Natural killer cell (primary cell): ENCODE results near the gene FIGNL1. TPM values are rescaled to one million over a fixed set of nuclear protein-coding genes. Genes with fewer than 3 reads are reported as not detected.
A peak's percentile ranks its signal among the peaks of the same experiment; 100 is the strongest.

Experiments used
- ATAC-seq, 3 donors: fragments of 150-1000 bp in 2 of 3; fragments of 200-7000 bp in 1 of 3; cut with Tn5 transposase; 1 replicate in 1 of 3; 2 replicates in 2 of 3; pipeline ENCODE4 v1.10.0; 2021; ENCODE audit warnings: mild to moderate bottlenecking in 2 of 3, moderate library complexity in 2 of 3
- DNase-seq, 2 donors: peaks; one replicate each; pipeline versions ENCODE4 v3.0.0 to v3.0.0-alpha.2; 2013 to 2021; ENCODE audit warnings: mixed read lengths in 1 of 2
- H3K27ac ChIP-seq: one replicate; pipeline ENCODE4 v1.5.1; 2013; ENCODE audit warnings: mild to moderate bottlenecking, low read length
- H3K27me3 ChIP-seq: one replicate; pipeline ENCODE4 v1.6.1; 2013; ENCODE audit warnings: low read length; ENCODE audit not compliant: control insufficient read depth, insufficient read depth
- H3K36me3 ChIP-seq: one replicate; pipeline ENCODE4 v1.6.1; 2013; ENCODE audit warnings: low read length; ENCODE audit not compliant: control insufficient read depth, insufficient read depth
- H3K4me1 ChIP-seq: one replicate; pipeline ENCODE4 v1.6.1; 2013; ENCODE audit warnings: low read length; ENCODE audit not compliant: control insufficient read depth, insufficient read depth
- H3K4me3 ChIP-seq: one replicate; pipeline ENCODE4 v1.5.1; 2013; ENCODE audit warnings: low read length
- H3K9me3 ChIP-seq: one replicate; pipeline ENCODE4 v1.6.1; 2013; ENCODE audit warnings: low read length; ENCODE audit not compliant: control insufficient read depth, insufficient read depth
- H3K27ac Mint-ChIP-seq, 2 donors: one replicate each; pipeline ENCODE4 v1.8.0; 2022; ENCODE audit warnings: mild to moderate bottlenecking in 2 of 2, mixed read lengths in 2 of 2, moderate library complexity in 1 of 2
- H3K27me3 Mint-ChIP-seq, 2 donors: one replicate each; pipeline ENCODE4 v1.8.0; 2022; ENCODE audit warnings: low read depth in 2 of 2, mixed read lengths in 2 of 2
- H3K36me3 Mint-ChIP-seq: one replicate; pipeline ENCODE4 v1.8.0; 2022; ENCODE audit warnings: mixed read lengths
- H3K4me1 Mint-ChIP-seq, 2 donors: one replicate each; pipeline ENCODE4 v1.8.0; 2022; ENCODE audit warnings: mixed read lengths in 2 of 2
- H3K4me3 Mint-ChIP-seq: one replicate; pipeline ENCODE4 v1.8.0; 2022; ENCODE audit warnings: mild to moderate bottlenecking, moderate library complexity, mixed read lengths
- H3K9me3 Mint-ChIP-seq, 2 donors: one replicate each; pipeline ENCODE4 v1.8.0; 2022; ENCODE audit warnings: mixed read lengths in 2 of 2
- CTCF ChIP-seq: fragments of 200-600 bp; IDR thresholded peaks from one replicate; pipeline ENCODE4 v1.8.0; 2022; ENCODE audit warnings: antibody characterized with exemption
- WGBS: methylation state at CpG from one replicate; pipeline ENCODE4 v1.1.7; 2013; ENCODE audit warnings: missing lambda C conversion rate; ENCODE audit not compliant: insufficient coverage; 5-methylcytosine and 5-hydroxymethylcytosine counted together
- intact Hi-C: fragments of 100-400 bp; cut with micrococcal nuclease; formaldehyde crosslinking; loops from one replicate; pipeline ENCODE4 v1.14.2; 2022
- total RNA-seq, 4 donors: library from RNA; stranded (reverse); fragments of 120-200 nt in 1 of 4; gene quantifications; one replicate each; pipeline versions ENCODE4 v1.2.3 to v1.2.4, GENCODE V29; 2013 to 2022

FIGNL1 gene
- total RNA-seq, 3 donors from 2014 or later (not counting 1 experiment from before 2014, with no cell fraction given): 5.5 to 12.6 (median 7.6) TPM

GRCh38 chr7:50497068-50497642 lies 47.0 kb upstream of the FIGNL1 start:
- 55% methylated on average over 8 of the region's 8 CpGs for WGBS
- ATAC-seq: peak in 1 of 3 donors; percentile 39
- no peaks in the 10 kb centered on the region for H3K27me3 ChIP-seq

GRCh38 chr7:50496569-50496968 lies 46.4 kb upstream of the FIGNL1 start:
- Mint-ChIP-seq H3K9me3 (no peaks in the 10 kb centered on the region), H3K4me1 (no peaks in the 10 kb centered on the region), H3K36me3 (no peaks in the 10 kb centered on the region), H3K27ac (no peak overlapping the region), H3K4me3 (no peak overlapping the region), H3K27me3 (peaks cover 30 to 39% of the 10 kb centered on the region in 2 donors)
- intact Hi-C loops: no loop called here
- H3K4me3 ChIP-seq: no peak overlapping the region
- H3K36me3 ChIP-seq: no peaks in the 10 kb centered on the region
- H3K4me1 ChIP-seq: no peaks in the 10 kb centered on the region
- DNase-seq (no peak), ATAC-seq (no peak)
- H3K27ac ChIP-seq: no peak overlapping the region
- 52% methylated on average over 6 of the region's 6 CpGs for WGBS
- no peaks in the 10 kb centered on the region for H3K9me3 ChIP-seq
- H3K27me3 ChIP-seq: no peaks in the 10 kb centered on the region
- TF ChIP-seq CTCF: no peak

More at GRCh38 chr7:50497068-50497642, 47.0 kb upstream of the FIGNL1 start:
- Histone ChIP-seq H3K36me3 (no peaks in the 10 kb centered on the region), H3K9me3 (no peaks in the 10 kb centered on the region), H3K4me1 (no peaks in the 10 kb centered on the region), H3K27ac (no peak overlapping the region), H3K4me3 (no peak overlapping the region)
- no peak for TF ChIP-seq CTCF
- Mint-ChIP-seq H3K27ac (no peak overlapping the region), H3K27me3 (peaks cover 25 to 39% of the 10 kb centered on the region in 2 donors), H3K9me3 (no peaks in the 10 kb centered on the region), H3K36me3 (no peaks in the 10 kb centered on the region), H3K4me3 (no peak overlapping the region), H3K4me1 (no peaks in the 10 kb centered on the region)
- intact Hi-C loops: no loop called here
- DNase-seq: no peak

GRCh38 chr7:50495746-50496145 lies 45.6 kb upstream of the FIGNL1 start:
- Histone ChIP-seq H3K4me1 (no peaks in the 10 kb centered on the region), H3K4me3 (no peak overlapping the region), H3K9me3 (no peaks in the 10 kb centered on the region), H3K27me3 (no peaks in the 10 kb centered on the region), H3K27ac (no peak overlapping the region), H3K36me3 (no peaks in the 10 kb centered on the region)
- ATAC-seq (no peak), DNase-seq (no peak)
- Mint-ChIP-seq H3K4me3 (no peak overlapping the region), H3K27ac (no peak overlapping the region), H3K9me3 (no peaks in the 10 kb centered on the region), H3K27me3 (peaks cover 30 to 39% of the 10 kb centered on the region in 2 donors), H3K4me1 (no peaks in the 10 kb centered on the region), H3K36me3 (no peaks in the 10 kb centered on the region)
- 86% methylated on average over 2 of the region's 3 CpGs for WGBS
- no peak for TF ChIP-seq CTCF
- intact Hi-C loops: no loop called here
